ENCODE data around the gene FEM1B. TPM values are rescaled to one million over a fixed set of nuclear protein-coding genes. Genes with fewer than 3 reads are reported as not detected.

Gene FEM1B
- total and polyA plus RNA-seq, 2 of the 8 experiments (the other 6 are each of a cell fraction or from before 2014, with no cell fraction given): 36.1 to 83.8 TPM

DNA sequence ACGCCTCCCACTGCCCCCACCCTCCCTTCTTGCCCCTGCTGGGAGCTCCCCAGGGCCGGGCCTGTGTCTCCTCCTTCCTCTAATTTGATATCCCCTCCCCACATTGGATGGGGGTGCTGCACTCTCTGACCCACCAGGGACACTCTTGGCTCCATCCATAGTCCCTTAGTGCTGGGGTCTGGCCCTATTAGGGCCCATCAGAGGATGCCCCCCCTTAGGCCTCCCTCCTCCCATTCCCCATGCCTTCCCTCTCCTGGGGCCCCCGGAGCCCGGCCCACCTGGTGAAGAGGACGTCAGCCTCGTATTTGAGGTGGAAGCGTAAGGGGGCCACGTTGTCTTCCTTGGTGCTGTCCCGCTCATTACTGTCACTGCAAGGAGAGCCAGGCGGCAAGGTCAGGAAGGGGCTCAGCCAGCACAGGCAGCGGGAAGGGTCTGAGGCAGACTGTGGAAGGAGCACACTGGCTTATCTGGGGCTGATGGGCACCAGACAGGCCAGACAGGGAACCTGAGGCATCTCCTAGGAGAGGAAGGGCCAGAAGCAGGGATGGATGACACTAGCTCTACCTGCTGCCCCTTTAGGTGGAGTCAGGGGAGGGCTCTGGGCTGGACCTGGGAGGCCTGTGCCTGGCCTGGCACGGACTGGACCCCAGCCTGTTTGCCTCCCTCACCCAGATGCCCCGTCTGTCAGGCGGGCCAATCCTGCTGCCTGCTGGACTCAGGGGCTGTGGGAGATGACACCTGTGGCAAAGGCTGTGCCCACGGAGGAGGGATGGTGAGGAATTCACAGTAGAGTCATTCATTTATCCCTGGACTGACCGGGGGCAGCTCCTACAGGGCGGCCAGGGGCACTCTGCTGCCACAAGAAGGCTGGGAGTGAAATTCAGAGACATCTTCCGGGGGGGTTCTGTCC lies 36.2 kb downstream of the FEM1B start:
- POLR2A ChIA-PET (ENCODE audit: partially characterized antibody): interaction anchor here (0.9 kb wide), 1 partner anchor 16 kb away, joined by 3 read pairs; no protein-coding TSS in a partner anchor
- Histone ChIP-seq H3K18ac (ENCODE audit: extremely low read depth, low read length) (no peak overlapping the region; the same call in 1 of the 2 replicates), H2AK5ac (ENCODE audit: low read depth, low read length) (no peak overlapping the region), H2BK12ac (ENCODE audit: low read depth, low read length) (peak overlapping the region; percentile 7; the same call in 1 of the 2 replicates), H3K36me3 (ENCODE audit: control insufficient read depth in 2 of 4, insufficient read depth in 4 of 4, low read length in 3 of 4) (no peaks in the 10 kb centered on the region), H2BK15ac (ENCODE audit: low read length) (peak overlapping the region; percentile 99), H3K9me3 (ENCODE audit: insufficient read depth in 2 of 2, low read depth in 1 of 2, low read length in 1 of 2) (no peaks in the 10 kb centered on the region), H2BK120ac (replicated peaks; ENCODE audit: low read depth, low read length) (no peak overlapping the region), H3K23ac (ENCODE audit: insufficient read length) (no peak overlapping the region), H4K91ac (replicated peaks; ENCODE audit: insufficient read length, low read length) (peak overlapping the region; percentile 58), H2AFZ (ENCODE audit: low read length) (no peak overlapping the region), H4K8ac (ENCODE audit: extremely low read depth, insufficient read depth, low read length) (peak overlapping the region; percentile 22), H3K23me2 (ENCODE audit: low read depth, low read length) (0 out of 2 replicates have a peak, but pooled peaks cover 2% of the 10 kb centered on the region), H3K27me3 (replicated peaks in 1 of 4; ENCODE audit: control insufficient read depth in 3 of 4, extremely low read depth in 1 of 4, insufficient read depth in 3 of 4, low read length in 3 of 4) (no peaks in the 10 kb centered on the region), H3K56ac (replicated peaks; ENCODE audit: insufficient read length, low read depth, low read length) (no peak overlapping the region), H3K4me1 (replicated peaks in 1 of 4; ENCODE audit: control insufficient read depth in 3 of 4, insufficient read depth in 4 of 4, low read length in 3 of 4) (peaks cover 0 to 25% (median 16%) of the 10 kb centered on the region in 4 experiments; a peak in 6 of 7 replicates), H4K20me1 (replicated peaks in 1 of 2; ENCODE audit: control insufficient read depth in 1 of 2, insufficient read depth in 2 of 2, low read length in 2 of 2) (no peaks in the 10 kb centered on the region), H3K79me1 (ENCODE audit: low read depth, low read length) (no peaks in the 10 kb centered on the region), H3K4me2 (ENCODE audit: insufficient read depth in 1 of 2, low read depth in 2 of 2, low read length in 2 of 2) (no peak overlapping the region), H2BK20ac (ENCODE audit: low read length) (no peak overlapping the region), H3K27ac (ENCODE audit: low read depth, low read length) (no peak overlapping the region), H4K5ac (ENCODE audit: insufficient read length, low read depth, low read length) (no peak overlapping the region), H3K9ac (replicated peaks in 1 of 4; ENCODE audit: extremely low read depth in 1 of 4, low read depth in 3 of 4, low read length in 3 of 4) (no peak overlapping the region), H3K4ac (replicated peaks; ENCODE audit: insufficient read length, low read depth, low read length) (no peak overlapping the region), H3K79me2 (ENCODE audit: control insufficient read depth in 1 of 2, insufficient read depth in 2 of 2, low read length in 2 of 2) (no peaks in the 10 kb centered on the region), H3K14ac (ENCODE audit: insufficient read length) (no peak overlapping the region), H2BK5ac (ENCODE audit: low read depth, low read length) (no peak overlapping the region), H3K4me3 (ENCODE audit: extremely low read depth in 1 of 4, insufficient read depth in 2 of 4, low read depth in 3 of 4, low read length in 4 of 4) (no peak overlapping the region)
- FAIRE-seq: no peak
- WGBS, 2 experiments (ENCODE audit: extremely low coverage in 1 of 2, insufficient coverage in 1 of 2, insufficient read length in 1 of 2, insufficient replicate concordance in 2 of 2, low coverage in 1 of 2, low lambda C conversion rate in 2 of 2, missing lambda C conversion rate in 1 of 2): 86% methylated on average over 18 of the region's 18 CpGs; no CpG with 5 or more reads in 1 of the 2 experiments
- peak in 1 of 2 experiments; percentile 48 for DNase-seq (ENCODE audit: low read depth in 1 of 2, low spot score in 2 of 2)
- CTCF ChIA-PET (ENCODE audit: partially characterized antibody): interaction anchor here (0.9 to 4.3 kb wide), 9 partner anchors 9 to 225 kb away, joined by 3 to 16 read pairs (median 3); no protein-coding TSS in a partner anchor
- TF ChIP-seq POU5F1 (IDR thresholded peaks at IDR 0.05; ENCODE audit: low read depth, low read length) (no peak), BCL11A (IDR thresholded peaks at IDR 0.05; ENCODE audit: low read depth in 2 of 2, low read length in 2 of 2) (no peak), MAFK (IDR thresholded peaks at IDR 0.05; ENCODE audit: low read depth, low read length) (no peak), EP300 (IDR thresholded peaks at IDR 0.05; ENCODE audit: borderline replicate concordance in 1 of 2, low read depth in 2 of 2, low read length in 2 of 2) (no peak), FOSL1 (IDR thresholded peaks at IDR 0.05; ENCODE audit: insufficient read depth, low read depth, low read length) (no peak)
- TF ChIP-seq, protein P1, sequence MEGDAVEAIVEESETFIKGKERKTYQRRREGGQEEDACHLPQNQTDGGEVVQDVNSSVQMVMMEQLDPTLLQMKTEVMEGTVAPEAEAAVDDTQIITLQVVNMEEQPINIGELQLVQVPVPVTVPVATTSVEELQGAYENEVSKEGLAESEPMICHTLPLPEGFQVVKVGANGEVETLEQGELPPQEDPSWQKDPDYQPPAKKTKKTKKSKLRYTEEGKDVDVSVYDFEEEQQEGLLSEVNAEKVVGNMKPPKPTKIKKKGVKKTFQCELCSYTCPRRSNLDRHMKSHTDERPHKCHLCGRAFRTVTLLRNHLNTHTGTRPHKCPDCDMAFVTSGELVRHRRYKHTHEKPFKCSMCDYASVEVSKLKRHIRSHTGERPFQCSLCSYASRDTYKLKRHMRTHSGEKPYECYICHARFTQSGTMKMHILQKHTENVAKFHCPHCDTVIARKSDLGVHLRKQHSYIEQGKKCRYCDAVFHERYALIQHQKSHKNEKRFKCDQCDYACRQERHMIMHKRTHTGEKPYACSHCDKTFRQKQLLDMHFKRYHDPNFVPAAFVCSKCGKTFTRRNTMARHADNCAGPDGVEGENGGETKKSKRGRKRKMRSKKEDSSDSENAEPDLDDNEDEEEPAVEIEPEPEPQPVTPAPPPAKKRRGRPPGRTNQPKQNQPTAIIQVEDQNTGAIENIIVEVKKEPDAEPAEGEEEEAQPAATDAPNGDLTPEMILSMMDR (IDR thresholded peaks at IDR 0.05; ENCODE audit: control extremely low read depth in 1 of 3, insufficient read depth in 1 of 3, low read depth in 1 of 3, low read length in 3 of 3): no peak

All from H1 (cell line).